Stimulated activated CD8-positive, alpha-beta memory T cell treated with anti-CD3 and anti-CD28 coated beads, Interleukin-4, amount 100 ng/mL, for 24 hours (primary cell): ENCODE results near the gene TMED4.
A peak's percentile ranks its signal among the peaks of the same experiment; 100 is the strongest.
"Not testable (repeated sequence)": the region's sequence is repeated elsewhere in the genome, so short reads cannot be mapped to it uniquely, and the experiment has no call there.

Source experiments
- DNase-seq: peaks from one replicate; pipeline ENCODE4 v3.0.0-alpha.2; 2020; ENCODE audit warnings: low read depth

The TMED4 gene

DNA sequence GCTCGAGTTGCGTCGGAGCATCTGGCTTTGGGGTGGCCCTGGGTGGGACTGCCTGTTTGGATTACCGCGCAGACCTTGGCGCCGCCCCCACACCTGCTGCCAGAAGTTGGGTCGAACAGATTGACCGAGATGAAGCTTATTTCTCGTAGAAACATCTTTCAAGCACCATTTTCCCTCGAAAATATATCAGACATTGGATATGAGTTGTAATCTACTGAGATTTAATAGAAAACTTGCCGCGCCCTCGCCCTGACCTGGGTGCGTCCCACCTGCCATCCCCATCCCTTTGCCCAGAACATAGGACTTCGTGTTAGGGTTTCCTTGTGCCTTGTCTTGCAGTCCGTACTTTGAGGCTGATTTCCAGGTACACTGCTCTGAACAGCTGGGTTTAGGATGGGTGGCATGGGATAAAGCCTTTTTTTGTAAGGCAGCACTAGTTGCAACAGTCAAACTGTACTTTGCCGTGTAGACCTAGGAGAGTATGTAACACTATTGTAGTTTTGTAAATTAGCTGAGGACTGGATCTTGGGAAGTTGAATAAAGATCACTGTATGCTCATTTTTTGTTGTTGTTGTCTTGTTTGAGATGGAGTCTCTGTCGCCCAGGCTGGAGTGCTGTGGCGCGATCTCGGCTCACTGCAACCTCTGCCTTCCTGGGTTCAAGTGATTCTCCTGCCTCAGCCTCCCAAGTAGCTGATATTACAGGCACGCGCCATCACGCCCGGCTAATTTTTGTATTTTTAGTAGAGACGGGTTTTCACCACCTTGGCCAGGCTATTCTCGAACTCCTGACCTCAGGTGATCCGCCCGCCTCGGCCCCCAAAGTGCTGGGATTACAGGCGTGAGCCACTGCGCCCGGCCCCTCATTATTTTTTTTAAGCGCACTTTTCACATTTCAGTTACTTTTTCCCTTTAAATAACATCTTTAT is 25.4 kb upstream of the TMED4 start:
- DNase-seq = no peak

- DNase-seq = peak; percentile 99
Observed at GRCh38 chr7:44606341-44607140, 24.5 kb upstream of the TMED4 start, which contains the start of gene OGDH. OGDH (plus strand) TSS chr7:44606627; CDS start chr7:44624344, 17,717 bp downstream.

DNA sequence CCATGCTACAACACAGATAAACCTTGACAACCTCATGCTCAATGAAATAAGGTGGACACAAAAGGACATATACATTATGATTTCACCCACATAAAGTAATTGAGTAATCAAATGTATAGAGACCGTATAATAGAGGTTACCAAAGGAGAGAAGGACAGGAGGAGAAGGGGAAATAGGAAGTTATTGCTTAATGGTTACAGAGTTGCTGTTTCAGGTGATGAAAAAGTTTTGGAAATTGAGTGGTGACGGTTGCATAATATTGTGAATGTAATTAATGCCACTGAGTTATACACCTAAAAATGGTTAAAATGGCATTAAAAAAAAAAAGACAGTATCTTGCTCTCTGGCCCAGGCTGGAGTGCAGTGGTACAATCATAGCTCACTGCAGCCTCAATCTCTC is 22.9 kb upstream of the TMED4 start:
- DNase-seq = no peak

DNA sequence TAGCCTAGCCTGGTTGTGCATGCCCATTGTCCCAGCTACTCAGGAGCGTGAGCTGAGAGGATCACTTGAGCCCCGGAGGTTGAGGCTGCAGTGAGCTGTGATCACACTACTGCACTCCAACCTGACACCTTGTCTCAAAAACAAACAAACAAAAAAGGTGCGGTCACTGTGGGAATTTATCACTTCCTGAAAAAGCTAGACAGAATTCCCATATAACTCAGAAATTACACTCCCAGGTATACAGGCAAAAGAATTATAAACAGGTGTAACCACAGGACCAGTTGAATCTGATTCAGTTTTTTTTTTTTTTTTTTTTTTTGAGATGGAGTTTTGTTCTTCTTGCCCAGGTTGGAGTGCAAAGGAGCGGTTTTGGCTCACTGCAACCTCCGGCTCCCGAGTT is 21.2 kb upstream of the TMED4 start:
- no peak for DNase-seq

GRCh38 chr7:44602576-44602910 is 20.5 kb upstream of the TMED4 start:
- DNase-seq = no peak

DNA sequence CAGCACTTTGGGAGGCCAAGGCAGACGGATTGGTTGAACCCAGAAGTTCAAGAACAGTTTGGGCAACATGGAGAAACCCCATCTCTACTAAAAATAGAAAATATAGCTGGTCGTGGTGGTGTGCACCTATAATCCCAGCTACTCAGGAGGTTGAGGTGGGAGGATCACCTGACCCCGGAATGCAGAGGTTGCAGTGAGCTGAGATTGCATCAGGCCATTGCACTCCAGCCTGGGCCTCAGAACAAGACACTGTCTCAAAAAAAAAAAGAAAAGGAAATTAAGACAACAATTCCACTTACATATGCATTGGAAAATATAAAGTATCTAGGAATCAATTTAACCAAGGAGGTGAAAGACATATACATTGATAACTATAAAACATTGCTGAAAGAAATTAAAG is 17.2 kb upstream of the TMED4 start:
- no peak for DNase-seq

- DNase-seq = not testable (repeated sequence)
Observed at GRCh38 chr7:44597181-44597580, 15.2 kb upstream of the TMED4 start.

- DNase-seq = no peak
Observed at GRCh38 chr7:44595934-44596635, 14.1 kb upstream of the TMED4 start.

GRCh38 chr7:44590910-44591309 is 8.9 kb upstream of the TMED4 start:
- no peak for DNase-seq

DNA sequence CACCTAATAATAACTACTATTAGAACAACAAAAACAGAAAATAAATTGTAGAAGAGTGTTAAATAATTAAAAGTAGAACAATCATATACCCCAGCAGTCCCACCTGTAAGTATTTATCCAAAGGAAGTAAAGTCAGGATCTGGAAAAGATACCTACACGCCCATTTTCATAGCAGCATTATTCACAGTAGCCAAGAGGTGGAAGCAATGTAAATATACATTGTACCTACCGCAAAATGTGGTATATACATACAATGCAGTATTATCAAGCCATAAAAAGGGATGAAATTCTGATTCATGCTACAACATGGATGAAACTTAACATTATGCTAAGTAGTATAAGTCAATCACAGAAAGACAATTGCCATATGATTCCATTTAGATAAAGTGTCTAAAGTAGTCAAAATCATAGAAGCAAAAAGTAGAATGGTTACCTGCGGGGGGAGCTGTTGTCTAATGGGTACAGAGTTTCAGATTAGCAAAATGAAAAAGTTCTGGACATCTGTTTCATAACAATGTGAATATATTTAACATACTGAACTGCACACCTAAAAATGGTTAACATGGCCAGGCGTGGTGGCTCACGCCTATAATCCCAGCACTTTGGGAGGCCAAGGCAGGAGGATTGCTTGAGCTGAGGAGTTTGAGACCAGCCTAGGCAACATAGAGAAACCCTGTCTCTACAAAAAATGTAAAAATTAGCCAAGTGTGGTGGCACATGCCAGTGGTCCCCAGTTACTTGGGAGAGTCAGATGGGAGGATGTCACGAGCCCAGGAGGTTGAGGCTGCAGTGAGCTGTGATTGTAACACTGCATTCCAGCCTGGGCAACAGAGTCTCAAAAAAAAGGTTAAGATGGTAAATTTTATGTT is 6.0 kb upstream of the TMED4 start:
- DNase-seq = no peak

DNA sequence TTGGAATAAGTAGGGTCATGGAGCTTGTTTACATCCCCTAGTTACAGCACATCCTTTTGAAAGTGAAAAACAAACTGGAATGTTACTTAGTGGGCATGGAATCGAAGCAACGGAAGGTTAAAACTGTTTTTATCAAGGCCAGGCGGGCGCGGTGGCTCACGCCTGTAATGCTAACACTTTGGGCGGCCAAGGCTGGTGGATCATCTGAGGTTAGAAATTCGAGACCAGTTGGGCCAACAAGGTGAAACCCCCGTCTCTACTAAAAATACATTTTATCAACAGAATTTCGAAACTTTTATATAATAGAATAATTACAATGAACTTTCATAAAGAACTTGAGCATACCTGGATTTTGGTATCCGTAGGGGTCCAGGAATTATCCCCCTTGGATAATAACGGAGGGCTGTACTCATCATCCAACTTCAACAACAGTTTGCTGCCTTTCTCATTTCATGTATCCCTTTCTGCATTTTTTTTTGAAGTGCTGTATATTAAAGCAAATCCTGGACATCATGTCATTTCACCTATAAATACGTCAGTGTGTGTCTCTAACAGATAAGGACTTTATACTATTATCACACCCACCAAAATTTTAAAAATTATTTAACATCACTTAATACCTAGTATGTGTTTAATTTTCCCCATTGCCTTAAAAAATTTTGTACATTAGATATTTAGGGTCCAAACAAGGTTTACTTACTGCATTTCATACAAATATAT is 1.3 kb upstream of the TMED4 start:
- DNase-seq = no peak

GRCh38 chr7:44580945-44581878 is 819 bp downstream of the TMED4 start:
- DNase-seq = peak; percentile 20

DNA sequence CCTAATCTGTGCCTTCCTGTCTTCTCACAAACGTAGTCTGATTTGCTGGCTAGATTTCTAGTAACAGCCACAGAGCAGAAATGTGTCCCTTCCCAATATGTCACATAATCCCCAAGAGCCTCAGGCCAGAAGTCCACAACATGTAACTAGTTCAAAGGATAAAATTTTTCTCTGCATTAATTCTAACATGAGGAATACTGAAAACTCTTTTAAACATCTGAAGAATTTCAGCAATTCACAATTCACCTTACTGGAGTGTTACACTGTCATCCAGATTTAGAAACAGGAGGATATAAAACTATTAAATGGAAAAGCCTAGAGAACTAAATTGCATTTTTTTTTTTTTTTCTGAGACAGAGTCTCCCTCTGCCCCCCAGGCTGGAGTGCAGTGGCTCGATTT is 5.8 kb downstream of the TMED4 start:
- DNase-seq = no peak

DNA sequence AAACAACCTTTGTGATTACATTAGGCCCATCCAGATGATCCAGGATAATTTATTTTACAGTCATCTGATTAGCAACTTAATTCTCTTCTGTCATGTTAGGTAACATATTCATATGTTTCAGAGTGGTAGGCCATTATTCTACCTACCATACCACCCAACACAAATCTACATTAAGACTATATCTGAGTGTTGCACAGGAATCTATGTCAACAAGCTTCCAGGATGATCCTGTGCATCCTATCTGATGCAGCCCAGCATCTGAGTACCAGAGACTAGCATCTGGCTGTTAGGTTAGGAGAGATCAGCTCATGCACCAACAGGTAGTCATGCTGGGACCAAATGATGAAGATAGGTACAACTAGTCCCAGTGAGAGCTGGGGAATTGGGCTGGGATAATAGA is 7.0 kb downstream of the TMED4 start:
- no peak for DNase-seq

DNA sequence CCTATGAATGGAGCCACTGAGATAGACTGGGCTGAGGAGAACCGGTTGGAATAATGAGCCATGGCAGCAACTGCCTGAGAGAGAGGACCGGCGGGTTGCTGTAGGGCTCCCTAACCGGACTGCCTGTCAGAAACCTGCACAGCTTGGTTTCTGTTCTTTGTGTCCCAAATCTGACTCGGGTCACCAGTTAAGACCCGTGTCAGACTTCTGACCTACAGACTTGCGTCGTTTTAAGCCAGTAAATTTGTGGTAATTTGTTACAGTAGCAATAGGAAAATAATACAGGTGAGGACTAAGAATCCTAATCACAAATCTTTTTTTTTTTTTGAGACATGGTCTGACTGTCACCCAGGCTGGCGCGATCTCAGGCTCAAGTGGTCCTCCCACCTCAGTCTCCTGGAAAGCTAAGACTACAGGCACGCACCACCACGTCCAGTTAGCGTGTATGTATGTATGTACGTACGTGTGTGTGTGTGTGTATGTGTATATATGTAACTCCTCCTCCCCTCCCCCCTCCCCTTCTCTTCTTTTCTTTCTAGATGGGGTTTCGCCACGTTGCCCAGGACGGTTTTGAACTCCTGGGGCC is 7.7 kb downstream of the TMED4 start:
- no peak for DNase-seq

GRCh38 chr7:44573464-44574286 is 8.4 kb downstream of the TMED4 start, which contains the start of gene DDX56:
DDX56 (minus strand) TSS chr7:44573908; CDS start chr7:44573895, 13 bp downstream.
- peak; percentile 91 for DNase-seq

DNA sequence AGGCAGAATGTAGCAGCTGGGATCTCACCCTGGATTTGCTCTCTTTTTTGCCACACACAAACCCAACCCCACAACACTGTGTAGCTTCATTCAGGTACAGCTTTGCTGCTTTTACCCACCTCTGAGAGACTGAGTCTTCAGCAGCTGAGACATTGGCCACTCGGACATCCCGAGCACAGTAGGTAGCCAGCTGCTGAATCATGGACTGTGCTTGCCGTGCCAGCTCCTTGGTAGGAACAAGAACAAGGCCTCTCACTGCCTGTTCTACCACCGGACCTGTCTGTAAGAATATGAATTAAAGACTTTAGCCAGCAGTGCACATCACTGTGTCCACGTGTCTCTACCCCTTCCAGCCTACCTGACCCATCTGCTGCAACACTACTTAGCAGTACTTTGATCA is 9.3 kb downstream of the TMED4 start:
- DNase-seq = no peak

DNA sequence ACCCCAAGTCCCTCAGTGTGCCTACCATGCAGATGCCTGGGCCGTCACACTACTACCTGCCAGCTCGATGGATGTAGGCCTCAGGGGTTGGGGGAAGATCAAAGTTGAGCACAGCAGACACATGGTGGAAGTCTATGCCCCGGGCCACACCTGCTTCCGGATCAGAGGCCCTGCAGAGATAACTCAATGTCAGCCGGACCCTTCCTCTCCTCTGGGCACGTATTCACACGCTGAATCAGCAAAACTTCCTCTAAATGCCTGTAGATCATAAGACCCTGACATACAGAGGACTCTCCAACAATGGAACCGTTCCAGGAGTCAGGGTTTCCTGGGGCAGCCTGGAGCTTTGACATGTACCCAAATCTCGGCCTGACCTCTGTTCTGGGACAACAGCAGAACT is 12.1 kb downstream of the TMED4 start:
- DNase-seq = no peak
